Naive B cell (primary cell): ENCODE measurements around the gene MICALL1. TPM values are rescaled to one million over a fixed set of nuclear protein-coding genes. Genes with fewer than 3 reads are reported as not detected.

Experiments used
- ATAC-seq, 2 donors: fragments of 150-1000 bp; cut with Tn5 transposase; 2 replicates each; pipeline ENCODE4 v1.10.0; 2021; ENCODE audit warnings: low read depth in 2 of 2, mild to moderate bottlenecking in 2 of 2, moderate library complexity in 2 of 2
- DNase-seq: peaks from one replicate; pipeline ENCODE4 v3.0.0; 2022
- H3K27ac Mint-ChIP-seq, 6 donors: one replicate each; pipeline ENCODE4 v1.8.0; 2020 to 2022; ENCODE audit warnings: mild to moderate bottlenecking in 6 of 6, mixed read lengths in 6 of 6, moderate library complexity in 5 of 6, inconsistent platforms in 2 of 6
- H3K27me3 Mint-ChIP-seq, 3 donors: one replicate each; pipeline ENCODE4 v1.8.0; 2021 to 2022; ENCODE audit warnings: mixed read lengths in 3 of 3, mild to moderate bottlenecking in 1 of 3
- H3K36me3 Mint-ChIP-seq, 2 donors: one replicate each; pipeline ENCODE4 v1.8.0; 2020 to 2022; ENCODE audit warnings: mixed read lengths in 2 of 2, inconsistent platforms in 1 of 2, mild to moderate bottlenecking in 1 of 2
- H3K4me1 Mint-ChIP-seq, 3 donors: one replicate each; pipeline ENCODE4 v1.8.0; 2020 to 2022; ENCODE audit warnings: mixed read lengths in 3 of 3, inconsistent platforms in 1 of 3, mild to moderate bottlenecking in 1 of 3, moderate library complexity in 1 of 3
- H3K4me3 Mint-ChIP-seq, 8 donors: one replicate each; pipeline ENCODE4 v1.8.0; 2020 to 2022; ENCODE audit warnings: mild to moderate bottlenecking in 8 of 8, mixed read lengths in 8 of 8, moderate library complexity in 8 of 8, inconsistent platforms in 2 of 8
- H3K9me3 Mint-ChIP-seq, 7 donors: one replicate each; pipeline ENCODE4 v1.8.0; 2020 to 2022; ENCODE audit warnings: mixed read lengths in 7 of 7, mild to moderate bottlenecking in 5 of 7, inconsistent platforms in 2 of 7, moderate library complexity in 1 of 7
- polyA plus RNA-seq, 6 donors: library from polyadenylated mRNA; unstranded; fragments of 300-500 nt; fragmentation: Illumina TruSeq; gene quantifications; one replicate each; pipeline ENCODE4 v1.2.3, GENCODE V29; 2021; ENCODE audit warnings: low read depth in 6 of 6

Gene MICALL1
- polyA plus RNA-seq = 1 to 10 TPM; 2.6 to 8.0 (median 3.1) TPM

- Mint-ChIP-seq H3K4me3 (peak within 1 kb of the TSS; percentile 85 to 93 (median 88)), H3K9me3 (no peaks in the 10 kb centered on the region), H3K4me1 (peaks cover 30 to 40% (median 33%) of the 10 kb centered on the region in 3 donors), H3K27me3 (no peaks in the 10 kb centered on the region), H3K36me3 (no peaks in the 10 kb centered on the region), H3K27ac (peak within 1 kb of the TSS; percentile 58 to 94 (median 80))
- DNase-seq = peak; percentile 76
- peak; percentile 86 to 92 for ATAC-seq
Observed at GRCh38 chr22:37905534-37906363, at the start of gene MICALL1. MICALL1 (plus strand) TSS chr22:37906297; CDS start chr22:37906423, 126 bp downstream.

GRCh38 chr22:37860796-37861421 lies 45.2 kb upstream of the MICALL1 start:
- ATAC-seq = no peak
- Mint-ChIP-seq H3K27ac (no peak overlapping the region), H3K4me1 (peaks cover 0 to 5% (median 3%) of the 10 kb centered on the region in 3 donors), H3K36me3 (peaks cover 0 to 20% of the 10 kb centered on the region in 2 donors), H3K27me3 (no peaks in the 10 kb centered on the region), H3K4me3 (no peak overlapping the region), H3K9me3 (no peaks in the 10 kb centered on the region)
- DNase-seq = no peak

GRCh38 chr22:37862570-37863325 lies 43.3 kb upstream of the MICALL1 start:
- H3K4me1 Mint-ChIP-seq = peaks cover 0 to 5% (median 3%) of the 10 kb centered on the region in 3 donors
- ATAC-seq (no peak), DNase-seq (no peak)
- H3K4me3 Mint-ChIP-seq = no peak overlapping the region
- no peaks in the 10 kb centered on the region for H3K27me3 Mint-ChIP-seq
- peaks cover 0 to 20% of the 10 kb centered on the region in 2 donors for H3K36me3 Mint-ChIP-seq
- no peaks in the 10 kb centered on the region for H3K9me3 Mint-ChIP-seq
- peak overlapping the region in 2 of 6 donors; percentile 64 to 84 for H3K27ac Mint-ChIP-seq

- Mint-ChIP-seq H3K9me3 (no peaks in the 10 kb centered on the region), H3K4me3 (no peak overlapping the region), H3K36me3 (peaks cover 0 to 11% of the 10 kb centered on the region in 2 donors), H3K27ac (peak overlapping the region in 1 of 6 donors; percentile 44), H3K4me1 (peaks cover 0 to 5% (median 3%) of the 10 kb centered on the region in 3 donors), H3K27me3 (no peaks in the 10 kb centered on the region)
- ATAC-seq = no peak
- no peak for DNase-seq
Observed at GRCh38 chr22:37865510-37865909, 40.6 kb upstream of the MICALL1 start.

- ATAC-seq (no peak), DNase-seq (no peak)
- peaks cover 0 to 6% of the 10 kb centered on the region in 2 donors for H3K36me3 Mint-ChIP-seq
- H3K4me3 Mint-ChIP-seq = no peak overlapping the region
- H3K27me3 Mint-ChIP-seq = no peaks in the 10 kb centered on the region
- H3K9me3 Mint-ChIP-seq = no peaks in the 10 kb centered on the region
- no peaks in the 10 kb centered on the region for H3K4me1 Mint-ChIP-seq
- H3K27ac Mint-ChIP-seq = no peak overlapping the region
Observed at GRCh38 chr22:37870273-37870672, 35.8 kb upstream of the MICALL1 start.

GRCh38 chr22:37880668-37881440 lies 25.2 kb upstream of the MICALL1 start:
- Mint-ChIP-seq H3K27me3 (no peaks in the 10 kb centered on the region), H3K36me3 (peaks cover 15 to 16% of the 10 kb centered on the region in 2 donors), H3K4me1 (peaks cover 5 to 8% (median 6%) of the 10 kb centered on the region in 3 donors), H3K9me3 (no peaks in the 10 kb centered on the region), H3K27ac (peak overlapping the region in 1 of 6 donors; percentile 51), H3K4me3 (no peak overlapping the region)
- DNase-seq = no peak
- no peak for ATAC-seq

GRCh38 chr22:37884420-37884819 lies 21.7 kb upstream of the MICALL1 start:
- Mint-ChIP-seq H3K36me3 (peaks cover 8 to 14% of the 10 kb centered on the region in 2 donors), H3K4me1 (peaks cover 5 to 12% (median 6%) of the 10 kb centered on the region in 3 donors), H3K4me3 (no peak overlapping the region), H3K27ac (no peak overlapping the region), H3K9me3 (no peaks in the 10 kb centered on the region), H3K27me3 (no peaks in the 10 kb centered on the region)
- no peak for DNase-seq
- no peak for ATAC-seq

GRCh38 chr22:37887584-37888378 lies 18.3 kb upstream of the MICALL1 start:
- DNase-seq (no peak), ATAC-seq (no peak)
- H3K4me1 Mint-ChIP-seq = peaks cover 5 to 12% (median 6%) of the 10 kb centered on the region in 3 donors
- no peaks in the 10 kb centered on the region for H3K27me3 Mint-ChIP-seq
- peaks cover 8 to 14% of the 10 kb centered on the region in 2 donors for H3K36me3 Mint-ChIP-seq
- no peaks in the 10 kb centered on the region for H3K9me3 Mint-ChIP-seq
- peak overlapping the region in 4 of 6 donors; percentile 11 to 77 (median 46) for H3K27ac Mint-ChIP-seq
- H3K4me3 Mint-ChIP-seq = no peak overlapping the region

- no peaks in the 10 kb centered on the region for H3K9me3 Mint-ChIP-seq
- peak overlapping the region in 2 of 6 donors; percentile 49 to 55 for H3K27ac Mint-ChIP-seq
- DNase-seq = no peak
- peaks cover 13 to 19% (median 15%) of the 10 kb centered on the region in 3 donors for H3K4me1 Mint-ChIP-seq
- H3K27me3 Mint-ChIP-seq = no peaks in the 10 kb centered on the region
- ATAC-seq = no peak
- peaks cover 8 to 11% of the 10 kb centered on the region in 2 donors for H3K36me3 Mint-ChIP-seq
- H3K4me3 Mint-ChIP-seq = no peak overlapping the region
Observed at GRCh38 chr22:37891926-37892325, 14.2 kb upstream of the MICALL1 start.

GRCh38 chr22:37892566-37893335 lies 13.3 kb upstream of the MICALL1 start:
- no peak for ATAC-seq
- H3K9me3 Mint-ChIP-seq = no peaks in the 10 kb centered on the region
- peaks cover 6 to 8% of the 10 kb centered on the region in 2 donors for H3K36me3 Mint-ChIP-seq
- H3K4me3 Mint-ChIP-seq = no peak overlapping the region
- H3K27me3 Mint-ChIP-seq = no peaks in the 10 kb centered on the region
- peak overlapping the region in 2 of 6 donors; percentile 19 to 54 for H3K27ac Mint-ChIP-seq
- peaks cover 15 to 22% (median 15%) of the 10 kb centered on the region in 3 donors for H3K4me1 Mint-ChIP-seq
- DNase-seq = no peak

- H3K9me3 Mint-ChIP-seq = no peaks in the 10 kb centered on the region
- peaks cover 11 to 22% (median 15%) of the 10 kb centered on the region in 3 donors for H3K4me1 Mint-ChIP-seq
- DNase-seq (no peak), ATAC-seq (no peak)
- no peaks in the 10 kb centered on the region for H3K27me3 Mint-ChIP-seq
- peak overlapping the region in 1 of 8 donors; percentile 49 for H3K4me3 Mint-ChIP-seq
- peak overlapping the region in 4 of 6 donors; percentile 4 to 87 (median 52) for H3K27ac Mint-ChIP-seq
- H3K36me3 Mint-ChIP-seq = no peaks in the 10 kb centered on the region
Observed at GRCh38 chr22:37893583-37893983, 12.5 kb upstream of the MICALL1 start.
